WTC11 (cell line): ENCODE data around the gene SYT1. TPM values are rescaled to one million over a fixed set of nuclear protein-coding genes. Genes with fewer than 3 reads are reported as not detected.

Experiments used
- ATAC-seq: fragments of 200-7000 bp; cut with Tn5 transposase; 2 replicates; pipeline ENCODE4 v1.10.0; 2021; ENCODE audit warnings: mild to moderate bottlenecking, moderate library complexity
- CTCF ChIA-PET: fragments of 300-600 bp; sonication (Branson Sonifier 250); formaldehyde crosslinking; loops from one replicate; lab custom pipeline; 2021; ENCODE audit warnings: antibody characterized with exemption; lab: Charles Lee
- POLR2A ChIA-PET: fragments of 350-600 bp; sonication (Branson Sonifier 250); formaldehyde crosslinking; loops from one replicate; lab custom pipeline; 2021; ENCODE audit warnings: antibody characterized with exemption; lab: Charles Lee
- DNase-seq: peaks from one replicate; pipeline ENCODE4 v3.0.0; 2021; ENCODE audit warnings: low spot score
- H3K27ac Mint-ChIP-seq: 2 replicates; pipeline ENCODE4 v1.8.0; 2021; ENCODE audit warnings: mixed read lengths
- H3K27me3 Mint-ChIP-seq: 2 replicates; pipeline ENCODE4 v1.8.0; 2021; ENCODE audit warnings: low read depth, mild to moderate bottlenecking, moderate library complexity, mixed read lengths
- H3K36me3 Mint-ChIP-seq: 2 replicates; pipeline ENCODE4 v1.8.0; 2021; ENCODE audit warnings: mixed read lengths
- H3K4me1 Mint-ChIP-seq: 2 replicates; pipeline ENCODE4 v1.8.0; 2022; ENCODE audit warnings: mixed read lengths
- H3K4me3 Mint-ChIP-seq: 2 replicates; pipeline ENCODE4 v1.8.0; 2021; ENCODE audit warnings: mild to moderate bottlenecking, moderate library complexity, mixed read lengths
- H3K9me3 Mint-ChIP-seq: 2 replicates; pipeline ENCODE4 v1.8.0; 2021; ENCODE audit warnings: mixed read lengths
- AR ChIP-seq: fragments of 250-450 bp; sonication (Bioruptor Pico); IDR thresholded peaks from 2 replicates; pipeline ENCODE4 v1.9.0; 2021; ENCODE audit warnings: mild to moderate bottlenecking
- ATF1 ChIP-seq: sonication (generic); formaldehyde crosslinking; IDR thresholded peaks from 2 replicates; pipeline ENCODE4 v1.8.1; 2023; ENCODE audit warnings: mild to moderate bottlenecking, moderate library complexity, missing genetic modification reagents
- ATF3 ChIP-seq: sonication (generic); formaldehyde crosslinking; conservative IDR thresholded peaks from 2 replicates; pipeline ENCODE4 v1.8.1; 2022; ENCODE audit warnings: mild to moderate bottlenecking, missing genetic modification reagents
- ATF6 ChIP-seq: sonication (generic); formaldehyde crosslinking; IDR thresholded peaks from 2 replicates; pipeline ENCODE4 v1.8.1; 2023; ENCODE audit warnings: mild to moderate bottlenecking, missing genetic modification reagents
- CTCF ChIP-seq: fragments of 200-600 bp; IDR thresholded peaks from 2 replicates; pipeline ENCODE4 v1.8.0; 2022; ENCODE audit warnings: antibody characterized with exemption
- E2F5 ChIP-seq: sonication (generic); formaldehyde crosslinking; IDR thresholded peaks from 2 replicates; pipeline ENCODE4 v1.8.1; 2022; ENCODE audit warnings: mild to moderate bottlenecking, moderate library complexity, missing genetic modification reagents
- FOXK1 ChIP-seq: sonication (generic); formaldehyde crosslinking; IDR thresholded peaks from 2 replicates; pipeline ENCODE4 v1.8.0; 2022; ENCODE audit warnings: mild to moderate bottlenecking, moderate library complexity, missing genetic modification reagents
- FOXP1 ChIP-seq: sonication (generic); formaldehyde crosslinking; IDR thresholded peaks from 2 replicates; pipeline ENCODE4 v1.8.0; 2022; ENCODE audit warnings: missing genetic modification reagents, mild to moderate bottlenecking, moderate library complexity, borderline replicate concordance
- FOXP4 ChIP-seq: sonication (generic); formaldehyde crosslinking; IDR thresholded peaks from 2 replicates; pipeline ENCODE4 v1.8.0; 2022; ENCODE audit warnings: mild to moderate bottlenecking, missing genetic modification reagents
- GABPB1 ChIP-seq: sonication (generic); formaldehyde crosslinking; IDR thresholded peaks from 2 replicates; pipeline ENCODE4 v1.8.1; 2023; ENCODE audit warnings: mild to moderate bottlenecking, missing genetic modification reagents
- JAZF1 ChIP-seq: fragments of 250-450 bp; sonication (Bioruptor Pico); IDR thresholded peaks from 2 replicates; pipeline ENCODE4 v1.9.0; 2021; ENCODE audit warnings: moderate library complexity, mild to moderate bottlenecking, inconsistent platforms
- MAX ChIP-seq: sonication (generic); formaldehyde crosslinking; IDR thresholded peaks from 2 replicates; pipeline ENCODE4 v1.8.0; 2022; ENCODE audit warnings: mild to moderate bottlenecking, missing genetic modification reagents
- MXD4 ChIP-seq: fragments of 250-450 bp; sonication (Bioruptor Pico); IDR thresholded peaks from 2 replicates; pipeline ENCODE4 v1.8.0; 2021; ENCODE audit warnings: mild to moderate bottlenecking, moderate library complexity, borderline replicate concordance
- PRRX2 ChIP-seq: fragments of 250-450 bp; sonication (Bioruptor Pico); IDR thresholded peaks from 2 replicates; pipeline ENCODE4 v1.8.0; 2021; ENCODE audit warnings: mild to moderate bottlenecking
- RELA ChIP-seq: sonication (generic); formaldehyde crosslinking; IDR thresholded peaks from 2 replicates; pipeline ENCODE4 v1.8.1; 2022; ENCODE audit warnings: missing genetic modification reagents, mild to moderate bottlenecking, borderline replicate concordance
- TEAD1 ChIP-seq: sonication (generic); formaldehyde crosslinking; IDR thresholded peaks from 2 replicates; pipeline ENCODE4 v1.8.0; 2022; ENCODE audit warnings: mild to moderate bottlenecking, missing genetic modification reagents
- TP53 ChIP-seq: sonication (generic); formaldehyde crosslinking; IDR thresholded peaks from 2 replicates; pipeline ENCODE4 v1.8.1; 2023; ENCODE audit warnings: mild to moderate bottlenecking, missing genetic modification reagents
- ZBTB43 ChIP-seq: sonication (generic); formaldehyde crosslinking; IDR thresholded peaks from 2 replicates; pipeline ENCODE4 v1.8.1; 2023; ENCODE audit warnings: mild to moderate bottlenecking, missing genetic modification reagents
- ZNF219 ChIP-seq: sonication (generic); formaldehyde crosslinking; IDR thresholded peaks from 2 replicates; pipeline ENCODE4 v1.8.0; 2023; ENCODE audit warnings: missing genetic modification reagents, mild to moderate bottlenecking, borderline replicate concordance
- ZNF281 ChIP-seq: sonication (generic); formaldehyde crosslinking; IDR thresholded peaks from 2 replicates; pipeline ENCODE4 v1.8.0; 2023; ENCODE audit warnings: mild to moderate bottlenecking, missing genetic modification reagents
- total RNA-seq: library from RNA; stranded (reverse); gene quantifications from 3 replicates; pipeline ENCODE4 v1.2.3, GENCODE V29; 2021

Gene SYT1
- total RNA-seq, 1 experiment from 2014 or later: 45.2 TPM

- ATAC-seq (no peak), DNase-seq (no peak)
- Mint-ChIP-seq H3K36me3 (no peaks in the 10 kb centered on the region), H3K4me3 (no peak overlapping the region), H3K9me3 (no peaks in the 10 kb centered on the region), H3K27ac (no peak overlapping the region), H3K27me3 (no peaks in the 10 kb centered on the region), H3K4me1 (peaks cover 7% of the 10 kb centered on the region)
- ChIA-PET POLR2A (no interaction called here), CTCF (no interaction called here)
- TF ChIP-seq ZBTB43 (no peak), GABPB1 (CRISPR knock-in tag) (peak; percentile 55; the same call in 1 of the 2 replicates)
Observed at GRCh38 chr12:78928200-78929074, 63.9 kb downstream of the SYT1 start.

- Mint-ChIP-seq H3K27me3 (no peaks in the 10 kb centered on the region), H3K4me3 (no peak overlapping the region)
- no peak for DNase-seq
- TF ChIP-seq ATF3: no peak
- TF ChIP-seq E2F5: no peak
- TF ChIP-seq TP53 (CRISPR knock-in tag): no peak
- no peak for TF ChIP-seq RELA (CRISPR knock-in tag)
- no peak for TF ChIP-seq AR (CRISPR knock-in tag)
- TF ChIP-seq FOXP4 (CRISPR knock-in tag): no peak
- no peak for TF ChIP-seq ATF6 (CRISPR knock-in tag)
- no peak for TF ChIP-seq FOXP1
- no peak for TF ChIP-seq FOXK1
- no peak for TF ChIP-seq ZNF219 (CRISPR knock-in tag)
- TF ChIP-seq CTCF: no peak
- TF ChIP-seq ZNF281: no peak
- TF ChIP-seq JAZF1 (CRISPR knock-in tag): no peak
- TF ChIP-seq MXD4 (CRISPR knock-in tag): no peak
- no peak for TF ChIP-seq PRRX2
- no peak for TF ChIP-seq ATF1 (CRISPR knock-in tag)
- TF ChIP-seq MAX (CRISPR knock-in tag): no peak
- no peak for TF ChIP-seq TEAD1 (CRISPR knock-in tag)
Observed at GRCh38 chr12:78929075-78929418, 64.5 kb downstream of the SYT1 start.

More at GRCh38 chr12:78929075-78929418, 64.5 kb downstream of the SYT1 start:
- Mint-ChIP-seq H3K4me1 (peaks cover 7% of the 10 kb centered on the region), H3K36me3 (no peaks in the 10 kb centered on the region), H3K27ac (no peak overlapping the region), H3K9me3 (no peaks in the 10 kb centered on the region)
- ChIA-PET POLR2A (no interaction called here), CTCF (no interaction called here)
- ATAC-seq: no peak
